Fibroblast of pulmonary artery (primary cell): Measurements from ENCODE around the gene LIMCH1.

ENCODE experiments used
- DNase-seq: peaks from one replicate; pipeline ENCODE4 v3.0.0-alpha.2; 2010; ENCODE audit warnings: low read depth
- H3K4me3 ChIP-seq: replicated peaks from 2 replicates; pipeline ENCODE4 v1.5.1; 2011; ENCODE audit warnings: low read depth, mild to moderate bottlenecking, control low read depth, low read length, moderate library complexity
- CTCF ChIP-seq: IDR thresholded peaks from 2 replicates; pipeline ENCODE4 v1.5.1; 2011; ENCODE audit warnings: mild to moderate bottlenecking, control low read depth, low read length, inconsistent platforms; ENCODE audit errors: missing control alignments

The LIMCH1 gene

GRCh38 chr4:41572516-41572915, 34.6 kb downstream of the LIMCH1 start:
- no peak for TF ChIP-seq CTCF

GRCh38 chr4:41572956-41573355, 35.0 kb downstream of the LIMCH1 start:
- DNase-seq: no peak
- TF ChIP-seq CTCF: no peak
- no peak overlapping the region for H3K4me3 ChIP-seq

More at GRCh38 chr4:41572516-41572915, 34.6 kb downstream of the LIMCH1 start:
- no peak for DNase-seq
- no peak overlapping the region for H3K4me3 ChIP-seq

- H3K4me3 ChIP-seq: no peak overlapping the region
- peak; percentile 24 for DNase-seq
- TF ChIP-seq CTCF: no peak
These were observed 35.6 kb downstream of the LIMCH1 start for GRCh38 chr4:41573502-41574001.

DNA sequence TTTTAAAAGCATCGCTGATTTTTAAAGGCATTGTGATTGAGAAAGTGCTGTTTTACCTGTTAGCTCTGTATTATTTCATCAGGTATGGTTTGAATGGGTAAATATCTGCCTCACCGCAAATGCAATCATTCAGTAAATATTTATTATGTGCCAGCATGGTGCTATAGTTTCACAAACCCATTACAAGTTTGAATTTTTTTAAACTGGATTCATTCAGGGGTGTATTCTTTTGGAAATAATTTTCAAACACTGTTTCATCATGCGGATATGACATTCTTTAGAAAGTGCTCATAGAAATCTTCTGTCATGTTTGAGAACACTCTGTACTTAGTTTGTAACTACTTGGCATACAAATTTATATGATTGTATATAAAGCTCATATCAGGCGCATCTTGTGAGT, 37.2 kb downstream of the LIMCH1 start:
- H3K4me3 ChIP-seq: no peak overlapping the region
- no peak for TF ChIP-seq CTCF
- DNase-seq: no peak

DNA sequence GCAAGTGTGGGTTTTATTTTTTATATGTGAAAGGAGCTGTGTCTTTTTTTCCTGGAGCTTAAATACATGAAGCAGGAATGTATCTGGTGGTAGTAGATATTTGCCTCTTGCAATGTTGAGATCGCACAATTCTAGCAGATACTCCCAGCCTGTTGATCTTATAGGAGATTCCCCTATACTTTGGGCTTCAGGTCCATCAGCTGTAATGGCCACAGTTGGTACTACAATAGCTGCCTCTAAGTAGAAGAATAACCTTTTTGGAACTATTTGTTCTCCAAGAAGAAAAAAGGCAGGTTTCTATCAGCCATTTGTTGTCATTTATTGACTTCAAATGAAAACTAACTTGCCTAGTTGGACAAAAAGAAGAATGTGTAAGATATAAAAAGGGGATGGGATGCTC, 37.7 kb downstream of the LIMCH1 start:
- TF ChIP-seq CTCF: no peak
- H3K4me3 ChIP-seq: no peak overlapping the region
- DNase-seq: no peak

DNA sequence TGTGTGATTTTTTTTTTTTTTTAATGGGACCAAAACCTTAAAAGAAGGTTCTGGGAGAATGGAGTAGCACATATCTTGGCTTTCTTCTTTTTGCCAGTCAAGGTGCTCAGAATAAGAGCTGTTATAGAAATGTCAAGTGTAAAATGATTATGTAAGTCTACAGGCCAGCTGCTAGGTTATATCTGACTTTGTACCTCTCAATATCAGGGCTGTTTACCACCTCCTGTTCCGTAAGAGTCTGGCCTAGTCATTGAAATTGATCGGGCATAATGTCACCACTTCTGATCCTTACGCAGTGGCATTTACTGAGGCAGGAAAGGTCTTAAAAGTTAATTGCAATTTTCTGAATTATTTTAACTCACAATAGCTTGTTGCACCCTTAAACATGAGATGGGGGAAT, 41.1 kb downstream of the LIMCH1 start:
- DNase-seq: no peak
- no peak for TF ChIP-seq CTCF
- H3K4me3 ChIP-seq: no peak overlapping the region

GRCh38 chr4:41579526-41579925, 41.6 kb downstream of the LIMCH1 start:
- DNase-seq: no peak
- H3K4me3 ChIP-seq: no peak overlapping the region
- no peak for TF ChIP-seq CTCF
